ENCODE data around the gene DHH.
"Not testable (repeated sequence)": the region's sequence is repeated elsewhere in the genome, so short reads cannot be mapped to it uniquely, and the experiment has no call there.

The DHH gene

DNA sequence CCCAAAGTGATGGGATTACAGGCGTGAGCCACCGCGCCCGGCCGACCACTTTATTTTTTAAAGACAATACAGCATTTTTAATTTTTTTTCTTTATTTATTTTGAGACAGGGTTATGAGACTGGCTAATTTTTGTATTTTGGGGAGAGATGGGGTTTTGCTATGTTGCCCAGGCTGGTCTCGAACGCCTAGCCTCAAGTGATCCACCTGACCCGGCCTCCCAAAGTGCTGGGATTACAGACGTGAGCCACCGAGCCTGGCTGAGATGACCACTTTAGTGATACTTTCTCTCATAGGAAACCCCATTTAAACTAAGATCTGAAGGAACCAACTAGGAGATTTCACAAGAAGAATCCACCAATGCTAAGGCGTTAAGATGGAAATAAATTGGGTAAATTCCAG is 23.6 kb downstream of the DHH start:
- DNase-seq, result no peak

DNA sequence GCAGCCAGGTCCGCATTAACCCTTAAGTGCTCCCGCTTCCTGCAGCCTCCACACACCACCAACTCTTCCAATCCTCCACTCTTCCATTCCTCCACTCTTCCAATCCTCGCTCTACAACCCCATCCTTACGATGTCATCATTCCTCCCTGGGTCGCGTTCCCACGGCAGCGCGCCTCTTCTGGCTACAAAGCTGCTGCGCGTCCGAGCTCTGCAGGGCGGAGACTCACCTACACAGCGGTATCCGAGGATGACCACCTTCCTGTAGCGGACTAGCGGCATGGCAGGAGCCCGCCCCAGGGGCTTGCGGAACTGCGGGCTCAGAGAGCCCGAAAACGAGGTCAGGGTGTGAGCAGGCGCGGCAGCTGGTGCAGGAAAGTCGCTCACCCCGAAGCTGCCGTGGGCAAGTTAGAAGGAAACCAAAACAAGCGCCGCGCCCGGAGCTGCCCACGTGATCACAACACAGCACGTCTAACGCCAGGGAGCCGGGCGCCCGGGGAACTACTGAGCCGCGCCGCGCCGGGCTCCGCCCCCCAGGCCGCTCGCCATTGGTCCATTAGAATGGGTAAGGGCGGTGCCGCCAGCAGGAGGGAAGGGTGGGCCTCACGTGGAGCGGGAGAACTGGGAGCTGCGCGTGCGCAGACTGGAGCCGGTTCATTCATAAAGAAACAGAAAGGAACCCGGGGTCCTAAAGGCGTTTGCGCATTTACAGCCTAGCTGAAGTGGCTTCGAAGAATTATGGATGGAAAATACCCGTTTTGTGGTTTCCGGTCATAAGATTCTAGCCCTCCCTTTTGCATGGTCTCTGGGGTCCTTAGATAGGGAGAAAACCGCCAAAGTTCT is 24.9 kb downstream of the DHH start, which contains the start of gene RHEBL1:
Gene RHEBL1 (minus strand): TSS at position 473 of the 840 bp plus-strand sequence. CDS start 194 bp downstream, at position 279.
- peak; percentile 95 for DNase-seq

DNA sequence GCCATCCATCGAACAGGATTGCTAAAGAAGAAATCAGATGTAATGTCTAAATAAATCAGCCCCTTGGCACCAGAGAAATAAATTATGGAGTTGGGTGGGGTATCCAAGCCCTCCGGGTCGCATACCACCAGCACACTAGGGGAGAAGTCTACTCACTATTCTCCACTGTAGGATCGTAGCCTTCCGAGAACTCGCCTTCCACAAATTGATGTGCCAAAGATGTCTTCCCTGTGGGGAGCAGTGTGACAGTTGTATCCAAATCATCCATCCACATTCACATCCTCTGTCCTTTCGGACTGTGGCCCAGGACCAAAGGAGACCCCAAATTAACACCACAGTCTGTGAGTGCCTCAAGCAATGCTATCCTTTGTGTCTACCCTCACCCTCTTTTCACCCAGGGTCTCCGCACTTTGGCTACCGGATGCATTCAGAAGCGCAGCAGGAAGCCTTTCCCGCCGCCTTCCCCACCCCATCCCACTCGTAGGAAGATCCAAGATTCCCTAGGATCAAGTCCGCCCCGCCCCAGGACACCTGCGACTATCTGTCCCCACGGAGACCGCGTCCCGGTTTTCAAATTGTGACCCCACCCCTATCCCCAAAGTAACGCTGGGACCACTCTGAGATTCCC is 25.6 kb downstream of the DHH start:
- DNase-seq, result no peak

DNA sequence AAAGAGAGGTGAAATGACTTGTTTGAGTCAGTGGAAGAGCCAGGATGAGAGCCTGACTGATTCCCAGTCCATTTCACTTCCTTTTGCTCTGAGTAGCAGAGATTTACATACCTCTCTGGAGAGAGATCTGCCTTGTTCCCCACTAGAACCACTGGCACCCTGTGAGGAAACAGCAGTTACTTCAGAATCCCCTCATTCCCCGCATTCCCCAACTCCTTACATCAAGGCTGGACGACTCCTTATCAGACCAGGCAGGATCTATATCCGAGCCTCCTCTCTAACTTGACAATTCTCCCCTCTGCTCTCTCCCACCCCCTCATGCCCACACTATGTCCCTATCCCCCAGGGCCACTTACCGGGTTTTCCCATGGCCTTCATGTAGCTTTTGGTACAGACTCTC is 28.5 kb downstream of the DHH start:
- DNase-seq, result no peak

DNA sequence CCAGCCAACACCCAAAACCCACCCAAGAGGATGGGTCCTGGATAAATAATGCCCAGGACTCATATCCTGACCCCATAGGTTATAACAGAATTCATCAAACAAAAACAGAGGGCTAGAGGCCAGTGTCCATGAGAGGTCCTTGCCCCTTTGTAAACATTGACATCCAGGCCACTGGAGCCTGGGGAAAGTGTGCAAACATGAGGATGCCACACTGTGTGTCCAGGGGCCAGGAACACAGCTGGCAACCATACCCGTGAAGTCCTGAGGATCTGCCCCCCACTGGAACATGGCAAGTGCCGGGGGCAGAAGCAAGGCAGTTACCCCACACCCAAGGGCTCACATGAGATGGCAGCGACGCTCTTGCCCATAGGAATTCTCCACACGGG is 29.8 kb downstream of the DHH start:
- no peak for DNase-seq

DNA sequence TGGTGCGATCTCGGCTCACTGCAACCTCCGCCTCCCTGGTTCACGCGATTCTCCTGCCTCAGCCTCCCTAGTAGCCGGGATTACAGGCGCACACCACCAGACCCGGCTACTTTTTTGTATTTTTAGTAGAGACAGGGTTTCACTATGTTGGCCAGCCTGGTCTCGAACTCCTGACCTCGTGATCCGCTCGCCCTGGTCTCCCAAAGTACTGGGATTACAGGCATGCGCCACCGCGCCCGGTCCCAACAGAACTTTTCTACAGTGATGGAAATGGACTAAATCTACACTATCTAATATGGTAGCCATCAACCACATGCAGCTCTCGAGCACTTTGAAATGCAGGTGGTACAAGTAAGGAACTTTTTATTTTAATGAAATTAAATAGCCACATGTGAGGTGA is 32.7 kb downstream of the DHH start:
- DNase-seq, result not testable (repeated sequence)

DNA sequence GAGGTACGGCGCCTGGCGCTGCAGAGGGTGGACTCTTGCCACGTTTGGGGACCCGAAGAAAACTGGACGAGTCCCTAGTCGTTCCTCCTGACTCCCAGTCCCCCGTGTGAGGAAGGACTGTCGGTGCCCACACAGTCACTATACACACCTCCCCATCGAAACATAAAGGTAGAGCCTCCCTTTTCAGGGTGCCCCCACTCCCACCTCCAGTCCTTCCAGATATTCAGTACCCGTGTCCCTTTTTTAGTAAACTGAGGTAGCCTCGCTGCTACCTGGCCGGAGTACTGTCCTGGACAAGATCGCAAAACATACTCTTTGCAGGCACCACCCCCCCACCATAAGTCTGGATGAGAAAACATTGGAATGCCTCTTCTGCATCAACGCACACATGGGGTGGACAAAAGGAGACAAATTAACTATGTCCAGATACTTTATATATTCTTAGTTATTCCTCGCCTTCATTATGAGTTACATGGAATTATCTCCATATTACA is 33.4 kb downstream of the DHH start:
- DNase-seq, result no peak

DNA sequence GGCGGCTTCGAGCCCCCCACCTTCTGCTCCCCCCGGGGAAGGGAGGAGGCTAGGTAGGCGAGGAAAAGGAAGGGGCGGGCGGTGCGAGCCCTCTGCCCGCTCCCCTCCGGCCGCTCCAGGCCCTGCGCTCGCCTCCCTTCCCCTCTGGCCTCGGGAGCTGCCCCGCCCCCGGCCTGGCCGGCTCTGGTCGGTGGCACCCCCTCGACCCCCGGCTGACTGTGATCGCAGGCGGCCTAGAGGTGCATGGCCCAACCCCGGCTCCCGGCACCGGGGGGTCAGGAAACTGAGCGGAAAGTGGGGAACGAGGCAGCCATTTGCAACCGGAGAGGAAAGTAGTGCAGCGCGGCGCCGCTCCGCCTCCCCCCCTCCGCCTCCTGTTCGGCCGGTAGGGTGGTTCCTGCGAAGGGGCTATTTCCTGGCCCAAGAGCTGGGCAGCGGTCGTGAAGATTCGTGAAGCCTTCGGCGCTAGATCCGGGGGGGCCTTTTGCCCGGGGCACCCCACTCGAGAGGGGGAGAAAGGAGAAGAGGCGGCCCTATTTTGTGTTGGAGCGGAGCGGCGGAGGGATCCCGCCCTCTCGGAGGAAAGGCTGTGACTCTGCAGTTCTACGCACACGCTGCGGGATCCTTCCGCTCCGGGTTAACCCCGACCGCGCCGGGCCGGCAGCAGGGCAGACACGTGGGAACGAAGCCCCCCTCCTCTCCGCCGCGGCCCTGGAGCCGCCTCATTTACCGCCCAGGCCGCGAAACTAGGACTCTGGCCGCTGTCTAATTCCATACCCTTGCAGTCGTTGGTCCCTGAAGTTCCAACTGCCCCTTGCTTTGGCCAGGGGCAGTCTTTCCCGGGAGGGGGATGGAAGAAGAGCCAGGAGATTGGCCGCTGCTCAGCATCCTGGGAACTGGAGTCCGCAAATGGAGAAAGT is 34.1 kb downstream of the DHH start, which contains the start of gene KMT2D:
Gene KMT2D (minus strand): TSS at position 558 of the 920 bp plus-strand sequence. CDS start 5,470 bp downstream, outside the sequence.
- DNase-seq, result peak; percentile 100

DNA sequence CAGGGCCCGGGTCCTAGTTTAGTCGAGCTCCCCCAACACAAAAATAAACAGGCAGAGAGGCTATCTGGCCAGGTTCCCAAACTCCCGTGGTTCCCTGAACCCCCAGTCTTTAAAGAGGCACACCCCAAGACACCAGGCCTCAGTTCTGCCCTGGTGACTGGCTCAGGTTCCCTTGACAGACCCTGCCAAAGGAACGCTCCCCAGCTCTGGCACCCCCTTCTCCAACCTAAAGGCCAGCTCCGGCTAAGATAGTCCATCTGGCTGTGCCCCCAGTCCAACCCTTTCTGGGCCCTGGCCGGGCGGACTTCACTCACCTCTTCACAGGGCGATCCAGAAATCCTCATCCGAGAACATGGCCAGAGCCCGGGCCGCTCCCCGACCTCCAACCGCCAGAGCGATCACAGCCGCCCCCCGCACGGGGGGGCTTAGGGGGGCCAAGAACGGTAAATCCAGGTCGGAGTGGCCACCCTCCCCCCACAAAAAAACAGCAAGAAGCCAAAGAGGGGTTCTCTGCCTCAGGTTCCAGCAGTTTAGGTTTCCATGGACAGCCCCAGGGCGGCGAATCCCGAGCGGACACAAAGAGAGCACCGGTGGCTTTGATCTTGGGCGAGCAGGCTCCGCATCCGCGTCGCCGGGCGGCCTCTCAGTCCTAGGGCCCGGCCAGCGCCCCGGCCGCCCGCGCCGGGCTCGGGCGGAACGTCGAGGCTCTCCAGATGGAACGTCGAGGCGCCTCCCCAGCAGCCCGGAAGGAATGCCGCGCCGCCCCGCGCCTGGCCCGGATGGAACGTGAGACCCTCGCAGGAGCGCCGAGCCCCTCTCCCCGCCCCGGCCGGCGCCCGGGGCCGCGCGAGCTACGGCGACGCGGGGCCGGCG is 35.1 kb downstream of the DHH start:
- DNase-seq, result no peak

DNA sequence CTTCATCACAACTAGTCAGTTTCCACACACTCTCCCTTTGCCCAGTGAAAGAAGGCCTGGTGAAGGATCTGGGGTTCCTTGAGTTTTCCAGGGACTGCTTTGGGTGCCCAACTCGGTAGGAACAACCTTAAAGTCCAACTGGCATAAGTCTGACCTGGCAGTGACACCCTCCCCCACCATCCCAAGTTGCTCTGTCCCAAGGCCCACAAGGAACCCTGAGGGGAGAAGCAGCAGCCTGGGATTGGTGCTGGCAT is 35.6 kb downstream of the DHH start:
- no peak for DNase-seq

DNA sequence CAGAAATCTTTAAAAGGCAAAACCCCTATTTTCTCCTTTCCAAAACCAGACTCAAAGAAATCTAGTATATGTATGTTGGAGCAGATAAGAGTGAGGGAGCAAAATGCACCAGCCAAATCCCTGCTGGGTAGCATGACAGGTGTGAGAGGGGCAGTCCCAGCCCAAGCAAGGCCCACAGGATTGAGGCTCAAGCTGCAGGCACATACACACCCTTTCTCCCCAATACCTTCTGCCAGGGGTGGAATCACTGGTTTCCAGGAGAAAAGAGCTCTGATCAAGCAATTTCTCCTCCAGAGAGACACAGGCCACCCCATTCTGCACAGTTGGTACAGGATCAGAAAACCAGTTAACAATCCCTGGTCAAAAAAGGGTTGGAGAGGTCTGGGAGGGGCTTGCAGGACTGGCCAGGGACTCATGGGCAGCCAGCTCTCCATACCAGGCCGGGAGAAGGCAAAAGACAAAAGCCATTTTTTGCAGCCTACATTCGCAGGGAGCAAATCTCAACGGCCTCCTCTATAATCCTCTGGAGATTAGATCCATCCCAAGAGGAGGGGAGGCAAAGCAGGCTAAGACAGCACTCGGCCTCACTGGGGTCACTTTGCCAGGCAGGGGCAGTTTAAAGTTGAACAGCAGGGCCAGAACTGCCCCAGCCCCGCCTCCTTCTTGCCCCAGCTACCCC is 36.1 kb downstream of the DHH start:
- DNase-seq, result no peak

DNA sequence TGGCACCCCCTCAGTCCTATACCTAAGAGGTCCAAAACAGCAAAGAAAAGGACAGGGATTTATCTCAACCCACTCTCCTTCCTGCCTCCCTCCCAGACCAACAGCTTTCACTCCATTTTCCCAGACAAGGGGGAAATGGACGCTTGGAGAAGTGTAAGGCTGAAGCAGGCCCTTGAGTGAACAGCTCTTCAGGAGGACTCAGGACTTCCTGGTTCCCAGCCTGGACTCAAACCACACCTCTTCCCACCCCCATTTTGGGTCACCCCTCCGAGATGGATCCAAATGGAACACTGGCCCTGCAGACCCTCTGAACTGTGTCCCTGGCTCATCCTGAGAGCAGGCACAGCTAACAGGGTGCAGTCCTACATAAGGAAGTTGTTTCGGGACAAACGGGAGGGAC is 36.7 kb downstream of the DHH start:
- no peak for DNase-seq

DNA sequence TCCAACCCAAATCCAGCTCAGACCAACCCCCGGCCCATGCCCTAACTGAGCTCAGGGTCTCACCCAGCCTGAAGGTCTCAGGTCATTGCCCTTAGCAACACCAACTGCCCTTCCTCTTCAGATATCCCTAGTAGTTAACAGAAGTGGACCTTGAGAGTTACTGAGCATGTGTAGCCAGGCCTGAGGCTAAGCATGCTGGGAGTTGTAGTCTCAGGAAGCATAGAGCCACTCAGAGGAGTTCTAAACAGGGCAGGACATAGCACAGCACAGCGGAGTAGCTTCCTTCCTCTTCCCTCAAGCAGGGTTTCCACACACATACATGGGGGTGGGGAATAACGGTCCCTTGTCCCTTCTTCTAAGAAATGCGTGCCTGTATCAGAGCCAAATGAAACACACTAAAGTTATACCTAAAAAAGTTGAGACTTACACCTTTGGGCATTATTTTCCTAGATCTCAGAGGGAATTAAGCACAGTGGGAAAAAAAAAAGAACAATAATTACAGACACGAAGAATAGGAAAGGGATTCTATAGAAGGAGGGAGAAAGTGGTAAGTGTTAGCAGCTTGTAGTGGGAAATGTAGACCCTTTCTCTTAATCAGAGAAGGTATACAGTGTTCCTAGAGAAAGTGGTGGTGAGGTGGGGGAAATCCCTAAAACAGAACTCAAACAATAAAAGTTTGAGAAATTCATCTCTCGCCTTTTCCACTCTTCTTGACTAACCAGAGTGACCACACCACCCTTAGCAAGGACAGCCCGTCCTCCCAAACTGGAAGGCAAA is 38.4 kb downstream of the DHH start:
- no peak for DNase-seq

DNA sequence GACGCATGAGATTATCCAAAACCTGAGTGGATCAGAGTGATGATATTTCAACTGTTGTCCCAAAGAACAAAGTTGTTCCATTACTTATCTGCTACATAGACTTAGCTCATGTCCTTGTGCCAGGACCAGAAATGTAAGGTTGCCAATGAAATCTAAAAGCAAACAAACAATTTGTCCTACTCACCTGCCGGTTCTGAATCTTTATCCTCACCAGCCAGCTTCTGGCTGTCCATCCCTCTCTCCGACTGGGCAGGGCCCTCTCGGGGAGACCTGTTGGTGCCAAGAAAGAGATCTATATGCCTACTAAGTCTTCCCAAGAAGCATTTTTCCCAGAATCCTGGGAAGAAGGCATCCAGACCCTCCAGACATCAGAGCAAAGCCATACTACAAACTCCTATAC is 39.5 kb downstream of the DHH start:
- no peak for DNase-seq

DNA sequence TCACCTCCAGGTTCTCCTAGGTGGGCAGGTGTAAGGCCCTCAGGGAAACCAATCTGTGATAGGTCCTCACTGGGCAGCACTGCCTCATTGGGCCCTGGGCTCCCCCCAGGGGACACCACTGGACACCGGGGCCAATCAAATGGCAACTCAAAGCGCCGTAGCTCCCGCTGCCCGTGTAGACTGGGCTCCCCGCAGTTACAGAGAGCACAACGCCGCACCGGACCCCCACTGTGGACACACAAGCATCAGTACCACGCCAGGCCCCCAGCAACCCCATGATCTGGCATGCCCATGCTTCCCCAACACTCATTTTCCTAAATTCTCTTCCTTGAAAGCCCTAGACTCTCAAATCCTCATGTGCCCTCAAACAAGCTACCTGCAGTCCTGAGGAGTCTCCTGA is 40.1 kb downstream of the DHH start:
- DNase-seq, result no peak

DNA sequence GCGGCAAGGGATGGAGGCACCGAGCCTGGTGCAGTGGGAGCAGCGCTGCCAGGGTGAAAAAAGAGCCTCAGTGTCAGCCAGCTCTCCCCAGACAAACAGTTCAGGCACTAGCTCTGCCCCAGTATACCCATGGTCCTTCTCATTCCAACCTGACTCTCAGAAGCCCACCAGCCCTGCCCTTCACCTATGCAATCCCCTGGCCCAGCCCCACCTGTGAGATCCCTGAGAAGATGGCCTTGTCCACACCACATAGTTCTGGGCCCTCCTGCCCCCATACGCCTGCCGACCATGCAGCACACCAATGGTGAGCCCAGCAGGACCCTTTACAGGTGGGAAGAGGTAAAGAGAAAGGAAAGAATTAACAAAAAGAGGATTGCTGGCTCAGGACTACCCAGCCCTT is 40.5 kb downstream of the DHH start:
- no peak for DNase-seq

DNA sequence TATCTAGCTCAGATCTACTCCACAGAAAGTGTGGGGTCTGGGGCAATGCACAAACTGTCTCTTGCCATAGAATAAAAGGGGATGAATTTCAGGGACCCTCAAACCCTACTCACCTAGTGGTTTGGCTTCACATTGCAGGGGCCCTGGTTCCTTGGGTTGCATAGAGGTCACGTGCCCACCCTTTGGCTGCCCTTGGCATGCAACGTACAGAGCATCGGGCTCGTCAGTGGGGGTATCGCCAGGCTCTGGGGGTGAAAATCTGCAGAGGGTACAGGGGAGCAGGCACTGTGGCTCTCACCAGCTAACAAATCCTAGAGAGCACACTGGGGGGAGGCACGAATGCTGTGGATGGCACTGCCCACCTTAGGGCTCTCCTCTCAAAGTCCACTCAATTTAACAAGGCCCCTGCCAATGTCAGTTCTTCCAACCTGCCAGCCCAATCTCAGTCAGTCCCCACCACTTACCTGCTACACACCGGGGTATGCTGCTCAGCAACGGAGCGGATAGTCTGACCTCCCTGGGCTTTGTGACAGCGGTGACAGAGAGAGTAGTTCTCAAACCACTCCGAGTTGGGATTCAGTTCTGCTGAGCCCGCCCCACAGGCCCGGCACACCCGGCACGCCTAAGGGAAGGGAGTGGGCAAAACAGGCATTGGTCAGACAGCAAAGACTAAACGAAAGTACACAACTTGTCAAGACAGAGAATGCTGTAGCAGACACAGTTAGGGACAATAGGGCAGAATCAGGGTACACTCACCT is 42.0 kb downstream of the DHH start:
- DNase-seq, result no peak

DNA sequence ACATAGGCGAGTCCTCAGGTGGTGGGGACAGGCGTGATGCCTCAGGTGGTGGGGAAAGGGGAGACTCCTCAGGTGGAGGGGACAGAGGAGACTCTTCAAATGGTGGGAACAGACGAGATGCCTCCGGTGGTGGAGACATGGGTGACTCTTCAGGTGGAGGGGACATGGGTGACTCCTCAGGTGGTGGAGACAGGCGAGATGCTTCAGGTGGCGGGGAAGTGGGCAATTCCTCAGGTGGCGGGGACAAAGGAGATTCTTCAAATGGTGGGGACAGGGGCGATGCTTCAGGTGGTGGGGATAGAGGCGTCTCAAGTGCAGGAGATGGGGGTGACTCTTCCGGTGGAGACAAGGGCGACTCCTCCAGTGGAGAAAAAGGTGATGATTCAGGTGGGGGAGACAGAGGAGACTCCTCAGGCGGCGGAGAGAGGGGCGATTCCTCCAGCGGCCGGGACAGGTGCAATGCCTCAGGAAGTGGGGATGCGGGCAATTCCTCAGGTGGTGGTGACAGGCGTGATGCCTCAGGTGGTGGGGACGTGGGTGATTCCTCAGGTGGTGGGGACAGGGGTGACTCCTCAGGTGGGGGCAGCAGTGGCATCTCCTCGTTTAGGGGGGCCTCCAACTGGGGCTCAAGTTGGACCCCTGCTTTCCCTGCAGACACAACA is 42.7 kb downstream of the DHH start:
- DNase-seq, result no peak

DNA sequence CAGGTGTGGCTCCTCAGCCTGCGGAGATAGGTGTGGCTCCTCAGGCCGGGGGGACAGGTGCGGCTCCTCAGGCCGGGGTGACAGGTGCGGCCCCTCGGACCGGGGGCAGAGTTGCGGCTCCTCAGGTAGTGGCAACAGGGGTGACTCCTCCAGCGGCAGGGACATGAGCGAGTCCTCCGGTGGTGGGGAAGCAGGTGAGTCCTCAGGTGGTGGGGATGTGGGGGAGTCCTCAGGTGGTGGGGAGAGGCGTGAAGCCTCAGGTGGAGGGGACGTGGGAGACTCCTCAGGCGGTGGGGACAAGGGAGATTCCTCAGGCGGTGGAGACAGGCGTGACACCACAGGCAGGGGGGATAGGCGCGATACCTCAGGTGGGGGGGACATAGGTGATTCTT is 43.2 kb downstream of the DHH start:
- no peak for DNase-seq
